ENCODE results near the gene LRRC32.
"Not testable (repeated sequence)": the region's sequence is repeated elsewhere in the genome, so short reads cannot be mapped to it uniquely, and the experiment has no call there.

LRRC32 gene

GRCh38 chr11:76644591-76644990 lies 26.0 kb downstream of the LRRC32 start:
- DNase-seq, result no peak

- not testable (repeated sequence) for DNase-seq
Measured at GRCh38 chr11:76643711-76644110, 26.8 kb downstream of the LRRC32 start.

GRCh38 chr11:76642341-76642740 lies 28.2 kb downstream of the LRRC32 start:
- DNase-seq, result peak; percentile 31

- no peak for DNase-seq
Measured at GRCh38 chr11:76641905-76642304, 28.6 kb downstream of the LRRC32 start.

- DNase-seq, result no peak
Measured at GRCh38 chr11:76640501-76640900, 30.0 kb downstream of the LRRC32 start.

- no peak for DNase-seq
Measured at GRCh38 chr11:76639621-76640020, 30.9 kb downstream of the LRRC32 start.

GRCh38 chr11:76638270-76639197 lies 32.0 kb downstream of the LRRC32 start:
- DNase-seq, result no peak

GRCh38 chr11:76637491-76638269 lies 32.9 kb downstream of the LRRC32 start:
- DNase-seq, result peak; percentile 65

GRCh38 chr11:76636826-76637460 lies 33.6 kb downstream of the LRRC32 start:
- DNase-seq, result no peak

- no peak for DNase-seq
Measured at GRCh38 chr11:76635991-76636738, 34.4 kb downstream of the LRRC32 start.

GRCh38 chr11:76634886-76635285 lies 35.7 kb downstream of the LRRC32 start:
- no peak for DNase-seq

GRCh38 chr11:76632492-76632891 lies 38.1 kb downstream of the LRRC32 start:
- DNase-seq, result peak; percentile 47

- DNase-seq, result no peak
Measured at GRCh38 chr11:76631566-76632308, 38.8 kb downstream of the LRRC32 start.

- no peak for DNase-seq
Measured at GRCh38 chr11:76630600-76631281, 39.8 kb downstream of the LRRC32 start.

GRCh38 chr11:76629853-76630599 lies 40.5 kb downstream of the LRRC32 start:
- DNase-seq, result no peak

GRCh38 chr11:76629116-76629852 lies 41.3 kb downstream of the LRRC32 start:
- DNase-seq, result no peak

- DNase-seq, result no peak
Measured at GRCh38 chr11:76628408-76628947, 42.1 kb downstream of the LRRC32 start.

GRCh38 chr11:76627606-76628005 lies 42.9 kb downstream of the LRRC32 start:
- DNase-seq, result no peak

- peak; percentile 87 for DNase-seq
Measured at GRCh38 chr11:76626921-76627401, 43.6 kb downstream of the LRRC32 start.
